Esophagus (tissue), 2 donors: ENCODE data around the gene SCAMP3. TPM values are rescaled to one million over a fixed set of nuclear protein-coding genes. Genes with fewer than 3 reads are reported as not detected.

ENCODE experiments used
- H3K27ac ChIP-seq, 2 donors: one replicate each; pipeline ENCODE4 v1.5.1; 2013; ENCODE audit warnings: low read depth in 2 of 2, mild to moderate bottlenecking in 2 of 2, inconsistent platforms in 1 of 2, low read length in 1 of 2, moderate library complexity in 1 of 2
- H3K27me3 ChIP-seq, 2 donors: one replicate each; pipeline ENCODE4 v1.6.1; 2013; ENCODE audit warnings: low read length in 2 of 2, control low read depth in 1 of 2, mild to moderate bottlenecking in 1 of 2; ENCODE audit not compliant: insufficient read depth in 2 of 2, control insufficient read depth in 1 of 2
- H3K36me3 ChIP-seq, 2 donors: one replicate each; pipeline ENCODE4 v1.6.1; 2013; ENCODE audit warnings: low read length in 1 of 2; ENCODE audit not compliant: control insufficient read depth in 2 of 2, insufficient read depth in 2 of 2
- H3K4me1 ChIP-seq, 2 donors: one replicate each; pipeline ENCODE4 v1.6.1; 2013; ENCODE audit warnings: low read length in 1 of 2; ENCODE audit not compliant: control insufficient read depth in 2 of 2, insufficient read depth in 2 of 2
- H3K4me3 ChIP-seq, 2 donors: one replicate each; pipeline ENCODE4 v1.5.1; 2013; ENCODE audit warnings: low read length in 2 of 2, mild to moderate bottlenecking in 2 of 2, low read depth in 1 of 2, moderate library complexity in 1 of 2
- H3K9me3 ChIP-seq, 2 donors: one replicate each; pipeline ENCODE4 v1.6.1; 2013; ENCODE audit warnings: mild to moderate bottlenecking in 2 of 2, low read depth in 1 of 2, low read length in 1 of 2, moderate library complexity in 1 of 2; ENCODE audit not compliant: control insufficient read depth in 2 of 2, insufficient read depth in 1 of 2
- WGBS, 2 donors: extraction: QIAGEN DNeasy Blood & Tissue Kit; methylation state at CpG; one replicate each; pipeline ENCODE4 v1.1.7; 2013; 5-methylcytosine and 5-hydroxymethylcytosine counted together
- polyA plus RNA-seq, 2 donors: library from polyadenylated mRNA; stranded (reverse); fragments of 200-250 nt; gene quantifications; one replicate each; pipeline ENCODE4 v1.2.3, GENCODE V29; 2013
- donor health status: healthy with polysubstance abuse.
- donor health status: Bipolar disorder and iron deficiency.

The SCAMP3 gene
- polyA plus RNA-seq, 2 donors, result 20.2 to 47.3 TPM

DNA sequence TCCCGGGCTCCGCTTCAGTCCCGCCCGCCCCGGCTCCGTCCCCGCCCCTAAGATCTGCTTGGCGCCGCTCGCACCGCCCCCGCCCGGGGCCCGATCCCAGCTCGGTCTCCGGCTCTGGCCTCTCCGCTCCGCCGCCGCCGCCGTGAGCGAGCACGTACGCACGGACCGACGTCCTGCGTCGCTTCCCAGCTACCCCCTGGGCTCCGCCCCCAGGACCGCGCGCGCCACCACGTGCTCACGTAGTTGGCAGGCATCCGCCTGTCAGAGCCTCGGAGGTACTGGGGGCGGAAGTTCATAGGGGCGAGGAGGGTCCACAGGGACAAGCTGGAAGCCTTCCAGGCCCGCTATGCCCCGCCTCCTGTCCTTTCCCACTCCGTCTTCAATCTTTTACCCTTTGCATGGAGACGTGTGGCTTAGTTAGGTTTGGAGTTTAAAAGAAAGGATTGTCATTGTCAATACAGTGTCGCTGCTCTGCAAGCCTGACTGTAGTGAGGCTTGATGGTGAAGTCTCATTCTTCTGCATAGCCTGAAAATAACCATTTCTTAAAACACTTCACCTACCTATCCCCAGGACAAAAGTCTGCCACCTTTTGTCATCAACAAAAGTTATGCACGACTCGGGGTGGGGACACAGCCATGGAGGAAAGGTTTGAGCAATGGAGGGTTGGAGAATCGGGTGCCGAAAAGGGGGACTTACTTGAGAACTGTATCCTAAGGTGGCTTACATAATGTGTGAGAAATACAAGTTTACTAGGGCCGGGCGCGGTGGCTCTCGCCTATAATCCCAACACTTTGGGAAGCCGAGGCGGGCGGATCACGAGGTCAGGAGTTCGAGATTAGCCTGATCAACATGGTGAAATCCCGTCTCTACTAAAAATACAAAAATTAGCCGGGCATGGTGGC is 11.4 kb upstream of the SCAMP3 start, which contains the start of gene CLK2:
TSS of gene CLK2 (minus strand) at position 162 of the 903 bp plus-strand sequence. CDS start 2,527 bp downstream, outside the sequence.
- peak within 1 kb of the TSS; percentile 59 to 66 for H3K4me3 ChIP-seq
- H3K9me3 ChIP-seq, result no peaks in the 10 kb centered on the region
- WGBS, 2 donors, result 13 to 14% methylated on average over 59 to 61 of the region's 61 CpGs
- peaks cover 10 to 19% of the 10 kb centered on the region in 2 donors for H3K36me3 ChIP-seq
- no peaks in the 10 kb centered on the region for H3K27me3 ChIP-seq
- H3K4me1 ChIP-seq, result peaks cover 0 to 2% of the 10 kb centered on the region in 2 donors
- peak within 1 kb of the TSS; percentile 88 to 96 for H3K27ac ChIP-seq

- Histone ChIP-seq H3K4me3 (peak overlapping the region; percentile 59 to 66), H3K36me3 (peaks cover 16 to 26% of the 10 kb centered on the region in 2 donors), H3K27ac (peak overlapping the region; percentile 88 to 96), H3K9me3 (no peaks in the 10 kb centered on the region), H3K27me3 (no peaks in the 10 kb centered on the region), H3K4me1 (peaks cover 0 to 2% of the 10 kb centered on the region in 2 donors)
- WGBS, 2 donors, result 4% methylated on average over 44 of the region's 44 CpGs
These were observed 10.5 kb upstream of the SCAMP3 start for GRCh38 chr1:155272466-155273342.

GRCh38 chr1:155269381-155269780 is 7.2 kb upstream of the SCAMP3 start:
- H3K36me3 ChIP-seq, result peaks cover 30 to 38% of the 10 kb centered on the region in 2 donors
- no peaks in the 10 kb centered on the region for H3K9me3 ChIP-seq
- WGBS, 2 donors, result 94 to 95% methylated on average over 21 of the region's 21 CpGs
- H3K27me3 ChIP-seq, result no peaks in the 10 kb centered on the region
- H3K4me3 ChIP-seq, result no peak overlapping the region
- H3K27ac ChIP-seq, result no peak overlapping the region
- H3K4me1 ChIP-seq, result peaks cover 0 to 2% of the 10 kb centered on the region in 2 donors

GRCh38 chr1:155268630-155269029 is 6.5 kb upstream of the SCAMP3 start:
- no peak overlapping the region for H3K4me3 ChIP-seq
- no peaks in the 10 kb centered on the region for H3K4me1 ChIP-seq
- no peak overlapping the region for H3K27ac ChIP-seq
- H3K9me3 ChIP-seq, result no peaks in the 10 kb centered on the region
- no peaks in the 10 kb centered on the region for H3K27me3 ChIP-seq
- 91 to 95% methylated on average over 21 of the region's 21 CpGs for WGBS, 2 donors
- H3K36me3 ChIP-seq, result peaks cover 30 to 42% of the 10 kb centered on the region in 2 donors

DNA sequence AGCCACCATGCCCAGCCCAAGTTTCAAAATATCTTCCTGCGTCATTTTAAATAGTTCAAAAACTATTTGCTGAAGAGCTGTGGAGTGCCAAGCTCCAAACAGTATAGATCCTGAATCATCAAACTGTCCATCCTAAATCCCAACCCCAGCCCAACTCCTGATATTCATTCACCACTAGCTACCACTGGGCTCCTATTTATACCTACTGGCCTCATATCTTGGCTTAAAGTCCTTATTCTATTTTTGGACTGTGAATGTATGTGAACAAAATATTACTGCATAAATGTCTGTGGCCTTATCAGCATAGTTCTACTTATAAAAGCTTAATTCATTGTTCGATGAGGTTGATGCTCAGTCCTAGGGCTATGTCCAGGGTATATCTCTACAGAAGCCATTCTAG is 5.2 kb upstream of the SCAMP3 start:
- H3K27ac ChIP-seq, result no peak overlapping the region
- WGBS, 2 donors, result 95 to 96% methylated on average over 2 of the region's 2 CpGs
- no peaks in the 10 kb centered on the region for H3K4me1 ChIP-seq
- H3K9me3 ChIP-seq, result no peaks in the 10 kb centered on the region
- no peaks in the 10 kb centered on the region for H3K27me3 ChIP-seq
- peaks cover 30 to 45% of the 10 kb centered on the region in 2 donors for H3K36me3 ChIP-seq
- no peak overlapping the region for H3K4me3 ChIP-seq

DNA sequence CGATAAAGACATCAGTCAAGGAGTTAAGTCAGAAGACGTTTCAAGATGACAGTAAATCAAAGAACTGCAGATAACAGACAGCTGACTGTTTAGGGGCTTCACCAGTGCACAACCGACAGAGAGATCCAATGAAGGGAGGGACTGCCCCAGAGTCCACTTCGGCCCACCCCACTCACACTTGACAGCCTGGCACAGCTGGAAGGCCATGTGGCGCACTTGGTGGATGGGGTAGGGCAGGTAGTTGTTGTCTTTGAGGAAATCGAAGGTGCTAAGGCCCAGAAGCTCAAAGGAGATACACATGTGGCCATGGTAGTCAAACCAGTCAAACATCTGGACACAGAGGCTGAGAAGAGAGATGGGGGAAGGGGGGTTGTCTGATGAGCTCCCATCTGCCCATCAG is 4.4 kb upstream of the SCAMP3 start:
- no peak overlapping the region for H3K27ac ChIP-seq
- H3K9me3 ChIP-seq, result no peaks in the 10 kb centered on the region
- peaks cover 30 to 45% of the 10 kb centered on the region in 2 donors for H3K36me3 ChIP-seq
- 82 to 83% methylated on average over 6 of the region's 6 CpGs for WGBS, 2 donors
- H3K4me3 ChIP-seq, result no peak overlapping the region
- H3K27me3 ChIP-seq, result no peaks in the 10 kb centered on the region
- H3K4me1 ChIP-seq, result no peaks in the 10 kb centered on the region

- peaks cover 17 to 27% of the 10 kb centered on the region in 2 donors for H3K36me3 ChIP-seq
- no peaks in the 10 kb centered on the region for H3K9me3 ChIP-seq
- H3K27ac ChIP-seq, result peak overlapping the region in 1 of 2 donors; percentile 43
- WGBS, 2 donors, result 82 to 86% methylated on average over 11 of the region's 11 CpGs
- peaks cover 5% of the 10 kb centered on the region in 2 donors for H3K4me1 ChIP-seq
- H3K4me3 ChIP-seq, result no peak overlapping the region
- H3K27me3 ChIP-seq, result no peaks in the 10 kb centered on the region
These were observed 907 bp upstream of the SCAMP3 start for GRCh38 chr1:155263067-155263466.

GRCh38 chr1:155261493-155261851 is 688 bp downstream of the SCAMP3 start:
- Histone ChIP-seq H3K27ac (peak overlapping the region; percentile 92 to 97), H3K27me3 (no peaks in the 10 kb centered on the region), H3K4me1 (peaks cover 5 to 7% of the 10 kb centered on the region in 2 donors), H3K4me3 (peak overlapping the region; percentile 82 to 90), H3K36me3 (peaks cover 8 to 29% of the 10 kb centered on the region in 2 donors), H3K9me3 (no peaks in the 10 kb centered on the region)
- WGBS, 2 donors, result 0% methylated on average over 9 of the region's 9 CpGs

GRCh38 chr1:155260276-155260675 is 1.9 kb downstream of the SCAMP3 start:
- Histone ChIP-seq H3K9me3 (no peaks in the 10 kb centered on the region), H3K4me3 (no peak overlapping the region), H3K27ac (no peak overlapping the region), H3K27me3 (no peaks in the 10 kb centered on the region), H3K4me1 (peaks cover 5 to 8% of the 10 kb centered on the region in 2 donors), H3K36me3 (peaks cover 0 to 25% of the 10 kb centered on the region in 2 donors)
- 90 to 95% methylated on average over 5 of the region's 5 CpGs for WGBS, 2 donors
